Testis (tissue), 3 donors: ENCODE measurements around the gene POLR3A. TPM values are rescaled to one million over a fixed set of nuclear protein-coding genes. Genes with fewer than 3 reads are reported as not detected.

ENCODE experiments used
- DNase-seq: peaks from one replicate; pipeline ENCODE4 v3.0.0-alpha.2; 2019
- H3K27ac ChIP-seq, 2 donors: fragments of 200-600 bp; sonication (generic); one replicate each; pipeline ENCODE4 v1.5.1; 2019
- H3K27me3 ChIP-seq: fragments of 200-600 bp; sonication (generic); one replicate; pipeline ENCODE4 v1.5.1; 2019
- H3K36me3 ChIP-seq: fragments of 200-600 bp; sonication (generic); one replicate; pipeline ENCODE4 v1.5.1; 2017; ENCODE audit warnings: low read depth; ENCODE audit errors: missing control alignments
- H3K4me1 ChIP-seq: fragments of 200-600 bp; sonication (generic); one replicate; pipeline ENCODE4 v1.5.1; 2019
- H3K4me3 ChIP-seq, 2 donors: fragments of 200-600 bp; sonication (generic); one replicate each; pipeline ENCODE4 v1.5.1; 2017 to 2019
- H3K9me3 ChIP-seq: fragments of 200-600 bp; sonication (generic); one replicate; pipeline ENCODE4 v1.5.1; 2017
- CTCF ChIP-seq, 3 experiments: fragments of 450-650 bp in 2 of 3; fragments of 200-600 bp in 1 of 3; sonication (generic) in 1 of 3; IDR thresholded peaks; one replicate each; pipeline ENCODE4 v1.5.1; 2016 to 2019; ENCODE audit warnings: antibody characterized with exemption in 3 of 3, mild to moderate bottlenecking in 2 of 3, moderate library complexity in 1 of 3
- POLR2A ChIP-seq: fragments of 450-650 bp; IDR thresholded peaks from one replicate; pipeline ENCODE4 v1.6.1; 2017; ENCODE audit warnings: antibody characterized with exemption, mild to moderate bottlenecking, moderate library complexity
- WGBS, 2 donors: methylation state at CpG; one replicate each; pipeline ENCODE4 v1.1.5; 2018; 5-methylcytosine and 5-hydroxymethylcytosine counted together
- intact Hi-C: fragments of 100-400 bp; cut with DNase I; formaldehyde crosslinking; loops from one replicate; pipeline ENCODE4 v1.15.1; 2023; ENCODE audit warnings: low total_unique reads
- polyA plus RNA-seq: library from polyadenylated mRNA; stranded (reverse); fragments of 350-450 nt; fragmentation: Illumina TruSeq; extraction: RNeasy Lipid Tissue Mini Kit (QIAGEN cat#74804); gene quantifications from one replicate; pipeline ENCODE4 v1.2.3, GENCODE V29; 2014; ENCODE audit warnings: low read depth, low replicate concordance; ENCODE audit not compliant: insufficient read depth
- small RNA-seq, 2 donors: library from RNA; depleted of rRNA; stranded (forward); fragments of <200 nt; gene quantifications; one replicate each; pipeline ENCODE3, GENCODE V24; 2016
- total RNA-seq, 2 donors: library from RNA; depleted of rRNA; stranded (reverse); fragments of >200 nt; gene quantifications; one replicate each; pipeline ENCODE4 v1.2.3, GENCODE V29; 2016

POLR3A gene
- total and polyA plus RNA-seq, 3 donors from 2014 or later, result 16.1 to 23.0 (median 20.9) TPM

- intact Hi-C loops, result no loop called here
- H3K4me1 ChIP-seq, result peaks cover 27% of the 10 kb centered on the region
- TF ChIP-seq POLR2A (no peak), CTCF (IDR thresholded peaks at IDR 0.05) (no peak)
- no peak for DNase-seq
- no peak overlapping the region for H3K27ac ChIP-seq
- H3K9me3 ChIP-seq, result no peaks in the 10 kb centered on the region
- WGBS, 2 donors, result 82 to 99% methylated on average over 5 of the region's 5 CpGs
- H3K27me3 ChIP-seq, result no peaks in the 10 kb centered on the region
- H3K4me3 ChIP-seq, result no peak overlapping the region
- H3K36me3 ChIP-seq, result no peaks in the 10 kb centered on the region
Measured at GRCh38 chr10:77922055-77922454, 107.3 kb downstream of the POLR3A start.

- whole genome bisulfite sequencing, 2 donors, result 48 to 76% methylated on average over 7 of the region's 7 CpGs
Measured at GRCh38 chr10:77921395-77921794, 107.9 kb downstream of the POLR3A start.

GRCh38 chr10:77920495-77920894, 108.8 kb downstream of the POLR3A start:
- intact Hi-C loops, result no loop called here
- Histone ChIP-seq H3K4me1 (peaks cover 25% of the 10 kb centered on the region), H3K9me3 (no peaks in the 10 kb centered on the region), H3K4me3 (no peak overlapping the region), H3K36me3 (no peaks in the 10 kb centered on the region), H3K27me3 (no peaks in the 10 kb centered on the region), H3K27ac (no peak overlapping the region)
- TF ChIP-seq CTCF (IDR thresholded peaks at IDR 0.05) (no peak), POLR2A (no peak)
- no peak for DNase-seq
- 55 to 83% methylated on average over 4 of the region's 4 CpGs for WGBS, 2 donors

More at GRCh38 chr10:77921395-77921794, 107.9 kb downstream of the POLR3A start:
- Histone ChIP-seq H3K9me3 (no peaks in the 10 kb centered on the region), H3K4me1 (peaks cover 27% of the 10 kb centered on the region), H3K27me3 (no peaks in the 10 kb centered on the region), H3K27ac (no peak overlapping the region), H3K4me3 (no peak overlapping the region), H3K36me3 (no peaks in the 10 kb centered on the region)
- TF ChIP-seq CTCF (IDR thresholded peaks at IDR 0.05) (no peak), POLR2A (no peak)
- no peak for DNase-seq
- intact Hi-C loops, result no loop called here

GRCh38 chr10:77919713-77920108, 109.6 kb downstream of the POLR3A start:
- Histone ChIP-seq H3K27ac (no peak overlapping the region), H3K4me1 (peaks cover 17% of the 10 kb centered on the region), H3K4me3 (no peak overlapping the region), H3K9me3 (no peaks in the 10 kb centered on the region), H3K27me3 (no peaks in the 10 kb centered on the region), H3K36me3 (no peaks in the 10 kb centered on the region)
- intact Hi-C loops, result no loop called here
- WGBS, 2 donors, result 58 to 66% methylated on average over 4 of the region's 4 CpGs
- TF ChIP-seq CTCF (IDR thresholded peaks at IDR 0.05), result no peak
- no peak for TF ChIP-seq POLR2A
- DNase-seq, result no peak

Small RNA genes lying within 50 kb of the gene (small RNA-seq; reads per million reads assigned to genes)
- gene RF00017, result 0 reads per million in 2 donors

Other genes with a start within 250 kb of the POLR3A start
- gene DLG5, start 102.8 kb downstream of the POLR3A start, total RNA-seq, result 10 to 100 TPM; 50.1 to 54.8 TPM
- gene DLG5, start 102.8 kb downstream of the POLR3A start, polyA plus RNA-seq, result 26.9 TPM
- gene RPS24, start 4.3 kb upstream of the POLR3A start, total RNA-seq, result 1,000 to 10,000 TPM in 1 of 2 donors, 100 to 1,000 TPM in 1; 971 to 1,548 TPM
- 1,406 TPM for gene RPS24, start 4.3 kb upstream of the POLR3A start, polyA plus RNA-seq